NK-92 (cell line): ENCODE results near the gene CYFIP2.

ENCODE experiments used
- DNase-seq: peaks from one replicate; lab custom pipeline; 2025; ENCODE audit not compliant: unreplicated experiment; lab: John Stamatoyannopoulos, UW

The CYFIP2 gene

GRCh38 chr5:157352756-157353340, 86.9 kb downstream of the CYFIP2 start:
- DNase-seq: no peak

DNA sequence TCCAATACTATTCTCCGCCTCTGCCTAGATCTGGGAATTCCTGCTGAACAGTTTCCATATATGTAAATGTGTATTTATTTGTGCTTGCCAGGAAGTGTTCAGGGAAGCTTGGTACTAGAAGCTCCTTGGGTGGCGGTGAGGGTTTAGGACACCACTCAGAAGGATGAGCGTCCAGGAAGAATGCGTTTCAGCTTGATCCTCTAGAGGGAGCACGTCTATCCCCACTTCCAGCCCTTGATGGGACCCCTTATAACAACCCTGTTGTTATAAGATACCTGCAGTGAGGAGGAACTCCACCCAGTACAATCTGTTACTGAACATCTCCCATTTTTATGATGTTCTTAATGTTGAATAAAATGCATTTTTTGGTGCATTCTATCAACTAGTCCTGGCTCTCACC, 88.9 kb downstream of the CYFIP2 start:
- DNase-seq: no peak

- no peak for DNase-seq
These were observed 90.7 kb downstream of the CYFIP2 start for GRCh38 chr5:157356576-157356975.

DNA sequence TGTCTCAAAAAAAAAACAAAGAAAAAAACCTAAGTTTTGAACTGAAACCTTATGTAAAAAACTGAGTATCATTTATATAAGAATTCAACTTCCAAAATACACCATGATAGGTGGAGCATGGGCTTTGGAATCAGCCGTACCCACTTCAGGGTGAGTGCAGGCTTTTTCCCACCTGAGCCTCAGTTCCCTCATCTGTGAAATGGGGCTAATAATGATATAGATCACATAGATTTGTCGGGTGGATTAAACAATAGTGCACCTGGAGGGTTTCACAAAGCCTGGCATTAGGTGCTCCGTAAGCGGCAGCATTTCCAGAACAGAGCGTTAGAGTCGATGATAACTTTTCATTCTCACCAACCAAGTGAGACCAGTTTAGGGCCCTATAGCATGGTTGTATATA, 91.9 kb downstream of the CYFIP2 start:
- DNase-seq: no peak

DNA sequence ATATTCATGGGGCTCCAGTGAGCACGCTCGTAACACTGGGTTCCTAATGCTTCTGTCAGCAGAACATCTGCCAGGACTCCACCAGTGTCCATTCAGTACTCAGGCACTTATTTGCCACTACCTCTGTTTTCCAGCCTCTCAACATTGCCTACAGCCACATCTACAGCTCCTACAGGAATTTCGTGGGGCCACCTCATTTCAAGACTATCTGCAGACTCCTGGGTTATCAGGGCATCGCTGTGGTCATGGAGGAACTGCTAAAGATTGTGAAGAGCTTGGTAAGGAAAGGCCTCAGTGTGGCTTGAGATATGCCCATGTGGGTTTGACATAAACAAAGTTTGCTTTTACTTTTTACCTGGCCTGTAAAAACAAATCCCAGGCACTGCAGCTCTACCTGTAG, 92.9 kb downstream of the CYFIP2 start:
- DNase-seq: no peak

DNA sequence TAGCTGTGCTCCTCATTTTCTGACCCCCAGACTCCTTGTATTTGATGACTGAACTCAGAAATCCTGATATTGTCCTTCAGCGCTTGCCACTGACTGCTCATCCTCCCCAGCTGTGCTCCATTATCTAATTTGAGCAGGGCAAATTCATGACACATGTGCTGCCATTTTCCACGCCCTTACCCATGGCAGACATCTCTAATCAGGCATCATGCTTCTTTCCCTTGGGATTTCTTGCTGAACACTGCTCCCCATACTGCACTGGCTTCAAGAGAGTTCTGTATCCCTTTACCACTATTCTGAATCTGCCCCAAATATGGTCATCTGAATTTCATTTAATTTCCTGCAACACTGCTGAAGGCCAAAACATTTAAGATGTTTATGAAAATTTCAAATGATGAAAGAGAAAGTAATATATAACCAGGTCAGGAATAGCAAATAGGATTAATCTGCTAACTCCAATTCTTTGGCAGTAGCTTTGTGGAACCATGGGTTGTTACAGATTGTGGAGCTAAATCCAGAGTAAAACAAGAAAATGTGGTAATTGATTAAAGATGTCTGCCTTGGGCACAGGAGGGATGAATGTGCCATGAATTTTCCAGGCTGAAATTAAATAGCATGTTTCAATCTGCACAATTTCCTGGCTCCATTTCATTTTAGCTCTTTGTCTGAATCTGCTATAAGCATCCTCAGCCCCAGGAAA, 93.6 kb downstream of the CYFIP2 start:
- DNase-seq: no peak

DNA sequence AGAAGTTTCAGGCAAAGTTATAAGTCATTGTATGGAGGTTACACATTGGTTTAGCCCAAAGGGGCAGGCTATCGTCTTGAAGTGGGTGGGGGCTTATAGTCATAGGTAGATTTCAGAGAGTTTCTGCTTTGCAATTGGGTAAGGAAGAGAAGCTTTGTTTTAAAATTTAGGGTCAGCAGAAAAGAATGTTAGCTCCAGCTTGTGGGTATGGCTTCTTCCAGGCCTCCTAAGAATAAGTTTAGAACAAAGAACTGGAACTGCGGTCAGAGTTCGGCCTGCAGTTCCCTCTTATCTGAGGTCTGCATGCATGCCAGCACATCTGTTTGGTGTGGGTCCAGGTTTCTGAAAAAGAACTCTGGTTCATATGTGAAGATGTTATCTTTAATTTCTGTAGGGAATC, 96.1 kb downstream of the CYFIP2 start:
- DNase-seq: no peak

DNA sequence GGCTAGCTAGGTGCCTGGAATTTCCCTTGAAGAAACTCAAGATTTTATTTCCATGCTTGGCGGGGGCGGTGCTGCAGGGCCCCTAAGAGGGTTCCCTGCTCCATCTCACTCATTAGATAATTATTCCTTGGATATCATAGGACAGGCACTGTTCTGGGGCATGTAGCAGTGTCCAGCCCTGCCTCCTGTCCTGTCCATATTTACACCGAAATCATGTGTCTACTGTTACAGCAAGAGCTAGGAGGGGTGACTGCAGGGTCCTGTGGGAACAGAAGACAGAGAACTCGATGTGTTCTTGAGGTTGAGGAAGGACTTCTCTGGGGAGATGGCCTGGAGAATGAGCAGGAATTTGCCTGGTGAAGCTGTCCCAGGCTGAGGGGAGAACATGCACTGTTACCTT, 96.6 kb downstream of the CYFIP2 start:
- DNase-seq: no peak

DNA sequence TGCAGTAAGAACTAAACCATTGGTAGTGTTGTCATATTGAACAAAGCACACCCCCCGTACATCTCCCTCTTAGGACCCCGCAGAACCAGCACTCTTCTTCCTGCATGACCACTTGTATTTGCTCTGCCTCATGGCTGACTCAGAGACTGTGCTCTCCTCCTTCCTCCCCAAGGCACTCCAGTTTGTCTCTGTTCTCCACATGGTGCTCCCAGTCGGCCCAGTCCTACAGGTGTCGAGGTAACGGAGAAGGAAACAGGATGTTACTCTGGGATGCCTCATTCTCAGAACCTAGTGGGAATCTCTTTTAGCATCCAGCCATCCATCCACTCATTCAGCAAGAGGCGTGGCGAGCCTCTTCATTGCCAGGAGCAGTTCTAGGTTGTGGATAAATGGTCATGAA, 97.1 kb downstream of the CYFIP2 start:
- no peak for DNase-seq

- DNase-seq: no peak
These were observed 99.8 kb downstream of the CYFIP2 start for GRCh38 chr5:157365732-157366131.

DNA sequence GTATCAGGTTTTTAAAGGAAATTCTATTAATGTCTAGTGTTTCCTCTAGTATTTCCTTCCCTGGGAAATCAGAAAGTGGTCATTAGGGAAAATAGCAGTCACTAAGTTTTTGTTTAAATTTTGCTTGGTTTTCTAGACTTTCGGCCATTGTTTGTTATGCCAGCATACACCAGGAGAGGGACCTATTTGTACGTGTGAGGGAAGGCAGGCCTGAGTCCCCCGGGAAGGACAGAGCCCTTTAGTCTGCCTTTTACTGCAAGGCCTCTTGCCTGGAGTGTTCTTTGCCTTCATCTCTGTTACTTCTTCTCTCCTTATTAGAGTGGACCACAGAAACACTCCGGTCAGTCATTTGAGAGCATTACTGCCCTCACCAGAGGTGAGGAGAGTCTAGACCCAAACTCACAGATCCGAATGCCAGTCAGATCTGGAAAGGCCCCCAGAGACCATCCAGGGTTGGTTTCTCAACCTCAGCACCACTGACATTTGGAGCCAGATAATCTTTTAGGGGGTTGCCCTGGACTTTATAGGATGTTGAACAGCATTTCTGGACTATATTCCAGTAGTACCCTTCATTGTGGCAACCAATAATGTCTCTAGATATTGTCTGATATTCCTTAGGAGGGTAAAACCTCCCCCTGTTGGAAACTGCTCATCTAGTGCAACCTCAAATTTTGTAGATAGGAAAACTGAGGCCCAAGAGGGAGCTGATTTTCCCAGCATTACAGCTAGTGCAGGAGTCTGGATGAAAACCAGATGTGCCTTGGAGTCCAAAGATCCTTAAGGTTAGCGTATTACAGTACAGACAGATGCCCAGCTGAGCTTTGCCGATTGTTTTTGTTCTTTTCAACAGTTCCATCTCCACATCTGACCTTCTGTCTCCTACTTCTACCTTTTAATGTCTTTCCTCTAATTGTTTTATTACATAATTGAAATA, 101.1 kb downstream of the CYFIP2 start:
- DNase-seq: no peak

- no peak for DNase-seq
These were observed 103.6 kb downstream of the CYFIP2 start for GRCh38 chr5:157369507-157369906.

DNA sequence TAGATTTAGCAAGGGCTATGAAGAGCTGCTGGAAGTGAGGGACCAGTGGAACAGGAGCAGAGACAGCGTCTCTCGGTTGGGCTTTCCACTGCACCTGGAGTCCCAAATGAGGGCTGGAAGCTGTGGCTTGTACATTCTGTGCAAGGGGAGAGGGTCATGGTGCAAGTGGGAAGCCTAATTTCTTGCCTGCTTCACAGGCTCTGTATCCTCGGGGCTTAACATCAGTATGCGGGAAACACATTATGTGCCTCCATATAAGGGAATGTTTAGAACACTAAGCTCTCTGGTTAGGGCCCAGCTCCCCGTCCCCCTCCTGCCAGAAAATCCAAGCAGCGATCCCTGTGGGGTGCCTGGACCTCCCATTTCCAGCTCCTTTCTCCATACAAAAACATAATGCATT, 105.0 kb downstream of the CYFIP2 start:
- DNase-seq: no peak

GRCh38 chr5:157371655-157372471, 105.9 kb downstream of the CYFIP2 start:
- DNase-seq: no peak

GRCh38 chr5:157372472-157372822, 106.5 kb downstream of the CYFIP2 start:
- no peak for DNase-seq

DNA sequence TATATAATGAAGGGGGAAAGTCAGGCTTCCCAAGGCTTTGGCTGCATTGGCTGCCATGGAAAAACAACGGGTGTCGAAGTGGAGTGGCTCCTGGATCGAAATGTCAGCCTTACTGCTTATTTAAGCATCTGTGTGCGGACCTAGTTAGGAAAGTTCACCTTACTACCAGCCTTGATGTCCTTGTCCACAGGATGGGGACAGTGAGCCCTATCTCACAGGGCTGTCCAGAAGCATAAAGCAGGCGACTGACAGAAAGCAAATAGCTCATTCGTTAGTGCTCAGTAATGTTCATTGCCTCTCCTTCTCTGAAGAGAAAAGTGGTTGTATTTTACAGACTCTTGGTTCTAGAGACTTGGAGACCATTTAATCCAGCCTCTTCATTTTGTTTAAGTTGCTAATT, 112.6 kb downstream of the CYFIP2 start:
- no peak for DNase-seq

- DNase-seq: no peak
These were observed 114.1 kb downstream of the CYFIP2 start for GRCh38 chr5:157379983-157380382.

GRCh38 chr5:157381746-157382145, 115.8 kb downstream of the CYFIP2 start:
- no peak for DNase-seq

GRCh38 chr5:157382996-157383800, 117.3 kb downstream of the CYFIP2 start:
- no peak for DNase-seq

GRCh38 chr5:157384971-157385709, 119.2 kb downstream of the CYFIP2 start:
- no peak for DNase-seq
